HEK293 (cell line): ENCODE data around the gene MORN1.

ENCODE experiments used
- CTCF ChIP-seq: fragments of 450-650 bp; formaldehyde crosslinking; IDR thresholded peaks from 2 replicates; pipeline ENCODE4 v1.5.1; 2016; ENCODE audit warnings: missing biosample characterization, missing genetic modification characterization
- REST ChIP-seq: fragments of 450-650 bp; formaldehyde crosslinking; IDR thresholded peaks from 2 replicates; pipeline ENCODE4 v1.5.1; 2016; ENCODE audit warnings: missing biosample characterization, missing genetic modification characterization
- ZFP3 ChIP-seq: fragments of 450-650 bp; formaldehyde crosslinking; IDR thresholded peaks from 2 replicates; pipeline ENCODE4 v1.5.1; 2016; ENCODE audit warnings: low read depth, missing biosample characterization, missing genetic modification characterization
- ZNF146 ChIP-seq: fragments of 450-650 bp; formaldehyde crosslinking; IDR thresholded peaks from 2 replicates; pipeline ENCODE4 v1.5.1; 2016; ENCODE audit warnings: missing biosample characterization, missing genetic modification characterization
- ZNF184 ChIP-seq: fragments of 450-650 bp; IDR thresholded peaks from 2 replicates; pipeline ENCODE4 v1.5.1; 2018; ENCODE audit warnings: missing biosample characterization, mild to moderate bottlenecking, missing genetic modification characterization
- ZNF544 ChIP-seq: fragments of 450-650 bp; formaldehyde crosslinking; IDR thresholded peaks from 2 replicates; pipeline ENCODE4 v1.5.0; 2017; ENCODE audit warnings: missing biosample characterization, missing genetic modification characterization

GRCh38 chr1:2308844-2309243, 82.5 kb downstream of the MORN1 start:
- TF ChIP-seq ZFP3, result no peak
- TF ChIP-seq ZNF544 (tag by site-specific recombination), result no peak
- TF ChIP-seq CTCF, result no peak
- no peak for TF ChIP-seq ZNF184 (tag by site-specific recombination)
- TF ChIP-seq ZNF146 (tag by site-specific recombination), result no peak
- TF ChIP-seq REST (tag by site-specific recombination), result no peak
